ENCODE measurements around the gene ACER1.

Gene ACER1

DNA sequence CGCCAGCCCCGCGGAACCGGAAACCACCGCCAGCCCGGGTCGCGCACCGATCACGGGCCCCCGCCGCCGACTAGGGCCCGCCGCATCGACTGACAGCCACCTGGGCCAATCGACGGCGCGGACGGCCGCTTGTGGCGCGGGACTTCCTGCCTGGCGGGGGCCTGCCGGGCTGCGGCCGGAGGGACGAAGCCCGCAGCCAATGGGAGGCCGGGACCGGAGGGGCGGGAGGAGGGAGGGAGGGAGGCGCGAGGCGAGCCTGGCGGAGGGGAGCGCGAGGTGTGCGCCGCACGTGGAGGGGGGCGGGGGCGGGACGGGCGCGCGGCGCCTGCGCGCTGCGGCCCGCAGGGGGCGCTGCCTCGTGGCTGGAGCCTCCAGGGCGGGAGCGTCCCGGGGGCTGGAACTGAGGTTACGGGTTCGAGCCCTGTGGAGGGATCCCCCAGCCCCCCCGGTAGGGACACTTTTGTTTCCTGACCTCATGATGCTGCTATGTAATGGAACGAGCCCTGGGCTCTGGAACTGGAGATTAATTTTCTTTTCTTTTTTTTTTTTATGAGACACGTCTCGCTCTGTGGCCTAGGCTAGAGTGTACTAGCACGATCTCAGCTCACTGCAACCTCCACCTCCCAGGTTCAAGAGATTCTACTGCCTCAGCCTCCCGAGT, 53.4 kb downstream of the ACER1 start, which contains the start of gene MLLT1:
MLLT1 (minus strand) TSS at position 45 of the 661 bp plus-strand sequence. CDS start 191 bp downstream, outside the sequence.
- Mint-ChIP-seq H3K27me3 (no peaks in the 10 kb centered on the region), H3K4me1 (peaks cover 42% of the 10 kb centered on the region), H3K27ac (peak within 1 kb of the TSS; percentile 98), H3K4me3 (peak within 1 kb of the TSS; percentile 98), H3K9me3 (no peaks in the 10 kb centered on the region), H3K36me3 (peaks cover 4% of the 10 kb centered on the region)

GRCh38 chr19:6279620-6279930, 53.8 kb downstream of the ACER1 start:
- H3K27ac Mint-ChIP-seq, result no peak overlapping the region
- no peaks in the 10 kb centered on the region for H3K27me3 Mint-ChIP-seq
- H3K4me1 Mint-ChIP-seq, result peaks cover 44% of the 10 kb centered on the region
- peak overlapping the region; percentile 74 for H3K4me3 Mint-ChIP-seq
- H3K36me3 Mint-ChIP-seq, result peaks cover 4% of the 10 kb centered on the region
- no peaks in the 10 kb centered on the region for H3K9me3 Mint-ChIP-seq

GRCh38 chr19:6278740-6279619, 54.4 kb downstream of the ACER1 start:
- Mint-ChIP-seq H3K4me3 (peak overlapping the region; percentile 98), H3K27ac (peak overlapping the region; percentile 98), H3K4me1 (peaks cover 46% of the 10 kb centered on the region), H3K27me3 (no peaks in the 10 kb centered on the region), H3K36me3 (peaks cover 4% of the 10 kb centered on the region), H3K9me3 (no peaks in the 10 kb centered on the region)

- peaks cover 4% of the 10 kb centered on the region for H3K36me3 Mint-ChIP-seq
- peak overlapping the region; percentile 98 for H3K27ac Mint-ChIP-seq
- no peaks in the 10 kb centered on the region for H3K27me3 Mint-ChIP-seq
- H3K4me1 Mint-ChIP-seq, result peaks cover 55% of the 10 kb centered on the region
- peak overlapping the region; percentile 98 for H3K4me3 Mint-ChIP-seq
- no peaks in the 10 kb centered on the region for H3K9me3 Mint-ChIP-seq
Observed at GRCh38 chr19:6278051-6278450, 55.4 kb downstream of the ACER1 start.

DNA sequence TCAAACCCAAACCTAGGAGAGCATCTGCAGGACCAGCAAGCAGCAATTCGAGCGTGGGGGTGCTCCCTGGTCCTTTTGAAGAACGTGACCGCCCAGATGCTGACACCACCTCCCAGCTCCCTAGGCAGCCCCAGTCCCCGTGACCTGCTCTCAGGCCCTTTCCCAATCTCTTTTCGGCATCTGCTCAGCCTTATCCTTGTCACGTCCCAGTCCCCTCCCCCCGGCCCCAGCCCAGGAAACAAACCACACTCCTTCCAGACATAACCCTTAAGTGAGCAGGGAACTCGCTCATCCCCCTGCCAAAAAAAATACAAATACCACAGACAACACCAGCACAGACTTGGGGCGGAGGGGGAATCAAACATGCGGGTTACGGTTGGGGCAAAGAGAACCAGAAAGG, 57.0 kb downstream of the ACER1 start:
- Mint-ChIP-seq H3K36me3 (peaks cover 4% of the 10 kb centered on the region), H3K4me3 (no peak overlapping the region), H3K27ac (no peak overlapping the region), H3K9me3 (no peaks in the 10 kb centered on the region), H3K4me1 (peaks cover 66% of the 10 kb centered on the region), H3K27me3 (no peaks in the 10 kb centered on the region)

GRCh38 chr19:6275170-6275744, 58.2 kb downstream of the ACER1 start:
- Mint-ChIP-seq H3K27ac (no peak overlapping the region), H3K9me3 (no peaks in the 10 kb centered on the region), H3K4me3 (no peak overlapping the region), H3K4me1 (peaks cover 63% of the 10 kb centered on the region), H3K36me3 (peaks cover 8% of the 10 kb centered on the region), H3K27me3 (no peaks in the 10 kb centered on the region)

DNA sequence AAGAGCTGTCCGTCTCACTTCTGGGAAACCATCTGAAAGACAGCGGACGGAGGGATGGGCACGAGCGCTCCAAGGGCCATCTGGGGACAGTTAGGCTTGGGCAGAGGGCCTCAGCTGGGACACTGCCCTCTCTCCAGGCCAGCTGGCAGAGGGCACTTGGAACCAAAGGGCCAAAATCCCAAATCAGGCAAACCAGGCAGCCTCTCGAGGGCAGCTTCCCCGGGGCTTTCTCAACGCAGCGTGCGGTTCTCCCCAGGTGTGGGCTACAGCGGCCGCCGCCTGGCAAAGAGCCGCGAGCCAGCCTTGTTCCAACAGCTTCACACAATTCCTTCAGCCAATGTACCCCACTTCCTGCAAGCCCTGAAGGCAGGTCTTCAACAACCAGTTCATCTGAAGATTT, 58.7 kb downstream of the ACER1 start:
- Mint-ChIP-seq H3K27me3 (no peaks in the 10 kb centered on the region), H3K27ac (no peak overlapping the region), H3K36me3 (peaks cover 10% of the 10 kb centered on the region), H3K9me3 (no peaks in the 10 kb centered on the region), H3K4me3 (no peak overlapping the region), H3K4me1 (peaks cover 63% of the 10 kb centered on the region)

DNA sequence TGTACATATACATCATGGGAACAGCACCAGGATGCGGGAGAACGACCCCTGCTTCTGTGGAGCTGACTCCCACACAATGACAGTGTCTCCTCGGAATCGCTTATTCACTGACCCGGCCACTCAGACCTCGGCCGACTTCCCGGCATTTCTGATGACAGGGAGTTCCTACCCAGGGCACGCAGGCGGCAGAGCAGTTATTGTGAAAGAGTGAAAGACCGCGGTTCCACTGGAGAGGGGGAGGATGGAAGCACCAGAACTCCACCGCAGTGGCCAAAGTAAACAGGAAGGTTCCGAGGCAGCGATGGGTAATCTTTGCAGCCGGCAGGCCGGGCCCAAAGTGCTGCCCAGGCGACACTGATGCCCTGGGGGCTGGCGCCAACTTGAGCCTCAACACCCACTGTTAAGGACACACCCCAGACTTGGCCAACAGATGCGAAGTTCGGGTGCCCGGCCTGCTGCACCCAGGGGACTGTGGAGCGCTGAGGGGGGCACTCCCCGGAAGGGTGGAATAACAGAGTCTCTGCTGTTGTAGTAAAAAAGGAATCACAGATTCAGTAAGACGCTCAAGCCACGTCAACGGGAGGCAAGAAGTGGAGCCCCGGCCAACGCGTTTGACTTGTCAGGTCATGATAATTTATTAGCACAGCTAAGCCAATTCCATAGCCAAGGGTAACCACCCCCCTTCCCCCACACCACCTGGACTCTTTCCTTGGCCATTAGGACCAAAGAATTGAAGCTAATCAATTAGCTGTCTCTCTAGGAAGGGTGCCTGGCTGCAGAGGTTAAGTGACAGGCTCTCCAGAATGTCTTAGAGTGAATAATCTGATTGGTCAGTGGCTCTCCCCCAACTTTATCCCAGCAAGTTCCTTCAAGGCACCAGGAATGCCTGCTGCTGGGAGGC, 59.5 kb downstream of the ACER1 start:
- H3K27ac Mint-ChIP-seq, result no peak overlapping the region
- peaks cover 61% of the 10 kb centered on the region for H3K4me1 Mint-ChIP-seq
- no peaks in the 10 kb centered on the region for H3K27me3 Mint-ChIP-seq
- H3K4me3 Mint-ChIP-seq, result no peak overlapping the region
- H3K9me3 Mint-ChIP-seq, result no peaks in the 10 kb centered on the region
- peaks cover 9% of the 10 kb centered on the region for H3K36me3 Mint-ChIP-seq

GRCh38 chr19:6272913-6273600, 60.4 kb downstream of the ACER1 start:
- H3K9me3 Mint-ChIP-seq, result no peaks in the 10 kb centered on the region
- H3K4me3 Mint-ChIP-seq, result no peak overlapping the region
- peaks cover 6% of the 10 kb centered on the region for H3K36me3 Mint-ChIP-seq
- no peaks in the 10 kb centered on the region for H3K27me3 Mint-ChIP-seq
- H3K27ac Mint-ChIP-seq, result no peak overlapping the region
- H3K4me1 Mint-ChIP-seq, result peaks cover 53% of the 10 kb centered on the region

DNA sequence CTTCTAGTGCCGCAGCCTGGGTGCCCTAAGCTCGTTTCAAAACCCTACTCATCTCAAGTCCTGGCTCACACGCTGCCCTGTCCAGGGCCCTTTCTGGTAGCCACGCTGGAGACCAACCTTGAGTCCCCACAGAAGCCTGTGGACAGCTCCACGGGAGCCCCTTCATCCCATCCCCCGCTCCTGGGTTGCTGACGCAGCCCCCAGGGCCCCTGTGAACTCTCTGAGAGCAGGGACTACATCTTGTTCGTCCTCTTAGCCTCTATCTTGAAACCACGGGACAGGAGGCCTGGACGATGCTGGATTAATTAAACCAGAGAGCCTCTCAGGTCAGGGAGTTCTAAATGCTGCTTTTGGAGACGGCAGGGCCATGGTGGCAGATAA, 61.0 kb downstream of the ACER1 start:
- H3K4me3 Mint-ChIP-seq, result no peak overlapping the region
- no peaks in the 10 kb centered on the region for H3K27me3 Mint-ChIP-seq
- H3K9me3 Mint-ChIP-seq, result no peaks in the 10 kb centered on the region
- H3K36me3 Mint-ChIP-seq, result peaks cover 6% of the 10 kb centered on the region
- no peak overlapping the region for H3K27ac Mint-ChIP-seq
- H3K4me1 Mint-ChIP-seq, result peaks cover 46% of the 10 kb centered on the region

DNA sequence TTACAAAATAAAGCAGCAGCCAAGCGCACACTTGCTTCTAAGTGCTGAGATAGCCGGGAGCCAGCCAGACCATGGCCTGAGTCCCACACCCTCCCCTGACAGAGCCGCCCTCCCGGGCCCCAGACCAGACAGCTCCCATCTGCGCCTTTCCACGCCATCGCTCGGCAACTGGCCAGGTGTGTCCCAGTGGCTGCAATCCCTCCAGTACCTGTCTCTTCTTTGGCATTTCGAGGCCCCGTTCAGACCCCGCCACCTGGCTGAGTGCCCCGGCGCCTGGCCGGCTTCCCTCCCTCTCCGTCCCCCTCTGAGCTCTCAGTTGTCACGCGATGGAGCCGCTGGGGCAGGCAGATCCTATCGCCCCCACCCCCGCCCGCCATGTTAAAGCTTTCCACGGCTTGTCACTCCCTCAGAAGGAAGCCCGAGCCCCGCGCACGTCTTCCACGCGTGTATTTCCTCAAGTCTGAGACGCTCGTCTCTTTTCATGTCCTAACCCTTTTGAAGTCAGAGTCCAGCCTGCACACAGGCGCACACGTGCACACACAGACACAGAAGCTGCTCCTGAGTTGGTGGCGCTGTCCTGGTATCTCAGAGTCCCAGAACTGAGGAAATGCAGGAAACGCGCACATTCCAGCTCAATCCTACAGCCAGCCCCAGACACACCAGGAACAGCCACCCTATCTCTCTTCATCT, 61.5 kb downstream of the ACER1 start:
- peaks cover 42% of the 10 kb centered on the region for H3K4me1 Mint-ChIP-seq
- H3K9me3 Mint-ChIP-seq, result no peaks in the 10 kb centered on the region
- peaks cover 6% of the 10 kb centered on the region for H3K36me3 Mint-ChIP-seq
- no peaks in the 10 kb centered on the region for H3K27me3 Mint-ChIP-seq
- H3K4me3 Mint-ChIP-seq, result no peak overlapping the region
- no peak overlapping the region for H3K27ac Mint-ChIP-seq

DNA sequence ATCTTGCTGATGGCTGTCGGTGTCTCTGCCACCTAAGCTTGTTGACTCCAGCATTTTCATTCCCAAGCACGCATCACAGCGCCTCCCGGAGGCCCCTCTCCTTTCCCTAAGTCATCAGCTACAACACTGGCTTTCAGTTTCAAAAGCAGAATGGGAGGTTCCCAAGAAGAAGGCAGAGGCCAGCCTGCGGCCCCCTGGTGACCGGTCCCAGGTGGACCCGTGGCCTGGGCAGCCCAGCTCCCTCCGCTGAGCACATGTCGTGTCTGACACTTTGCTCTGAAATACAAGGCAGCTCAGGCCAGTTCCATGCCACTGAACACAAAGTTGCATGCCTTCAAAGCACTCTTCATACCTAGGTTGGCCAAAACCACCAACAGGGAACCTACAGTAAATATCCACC, 62.2 kb downstream of the ACER1 start:
- peaks cover 39% of the 10 kb centered on the region for H3K4me1 Mint-ChIP-seq
- H3K36me3 Mint-ChIP-seq, result peaks cover 6% of the 10 kb centered on the region
- no peak overlapping the region for H3K4me3 Mint-ChIP-seq
- H3K9me3 Mint-ChIP-seq, result no peaks in the 10 kb centered on the region
- no peak overlapping the region for H3K27ac Mint-ChIP-seq
- H3K27me3 Mint-ChIP-seq, result no peaks in the 10 kb centered on the region

DNA sequence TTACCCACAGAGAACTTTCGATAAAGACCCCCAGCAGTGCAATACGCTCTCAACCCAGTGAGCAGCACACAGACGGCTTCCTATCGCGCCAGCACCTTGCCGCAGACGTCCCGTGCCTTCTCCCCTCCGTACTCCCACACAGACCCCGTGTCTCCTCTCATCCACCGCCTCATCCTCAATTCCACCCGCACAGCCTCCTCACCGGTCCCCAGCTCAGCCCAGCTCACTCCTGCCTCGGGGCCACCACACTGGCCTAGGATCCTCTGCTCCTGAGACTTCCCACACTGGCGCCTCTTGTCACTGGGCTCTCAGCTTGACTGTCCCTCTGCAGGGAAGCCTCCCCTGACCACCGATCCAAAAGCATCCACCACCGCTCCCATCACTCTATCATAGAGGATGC, 62.6 kb downstream of the ACER1 start:
- Mint-ChIP-seq H3K27ac (no peak overlapping the region), H3K9me3 (no peaks in the 10 kb centered on the region), H3K4me3 (no peak overlapping the region), H3K27me3 (no peaks in the 10 kb centered on the region), H3K36me3 (peaks cover 6% of the 10 kb centered on the region), H3K4me1 (peaks cover 34% of the 10 kb centered on the region)

DNA sequence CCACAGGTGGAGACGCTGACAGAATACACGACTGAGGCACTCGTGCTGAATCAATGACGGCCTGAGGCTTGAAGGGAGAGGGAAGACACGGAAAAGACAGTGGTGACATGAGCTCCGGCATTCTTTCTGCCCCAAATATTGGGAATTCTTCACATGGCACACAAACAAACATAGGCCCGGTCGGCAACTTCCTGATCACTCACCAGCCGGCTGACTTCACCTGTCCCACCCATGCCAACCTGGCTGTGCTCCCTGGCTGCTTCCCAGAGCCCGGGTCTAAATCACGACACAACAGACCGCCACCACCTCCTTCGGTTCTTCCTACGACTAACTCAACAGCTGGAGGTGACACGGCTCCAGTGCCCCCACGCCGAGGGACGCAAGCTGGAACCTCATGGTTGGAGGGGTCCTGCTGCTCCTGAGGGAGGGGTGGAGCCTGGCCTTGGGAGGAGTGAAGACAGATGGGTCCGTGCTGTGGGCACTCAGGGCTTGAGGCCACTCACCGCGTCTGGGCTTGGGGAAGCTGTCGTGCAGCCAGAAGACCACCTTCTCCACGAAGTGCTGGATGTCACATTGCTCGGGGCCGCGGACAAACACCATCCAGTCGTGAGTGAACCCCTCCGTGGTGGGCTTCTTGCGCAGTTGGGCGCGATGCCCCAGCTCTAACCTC, 63.2 kb downstream of the ACER1 start:
- no peaks in the 10 kb centered on the region for H3K9me3 Mint-ChIP-seq
- H3K4me1 Mint-ChIP-seq, result peaks cover 28% of the 10 kb centered on the region
- no peak overlapping the region for H3K27ac Mint-ChIP-seq
- H3K4me3 Mint-ChIP-seq, result no peak overlapping the region
- peaks cover 6% of the 10 kb centered on the region for H3K36me3 Mint-ChIP-seq
- no peaks in the 10 kb centered on the region for H3K27me3 Mint-ChIP-seq
